Small intestine (tissue), 7 donors: Measurements from ENCODE around the gene WWTR1. TPM values are rescaled to one million over a fixed set of nuclear protein-coding genes. Genes with fewer than 3 reads are reported as not detected.

Experiments used
- DNase-seq, 2 donors: peaks; one replicate each; pipeline versions ENCODE4 v3.0.0 to v3.0.0-alpha.2; 2013
- FAIRE-seq: peaks from 2 replicates; lab custom pipeline; 2012; peaks lifted over from hg19 to GRCh38; lab: Jason Lieb, UNC
- H3K27ac ChIP-seq, 3 donors: one replicate each; pipeline ENCODE4 v1.5.1; 2013; ENCODE audit warnings: low read length in 2 of 3, mild to moderate bottlenecking in 2 of 3, control low read depth in 1 of 3, inconsistent platforms in 1 of 3, low read depth in 1 of 3, moderate library complexity in 1 of 3
- H3K27me3 ChIP-seq, 3 donors: one replicate each; pipeline ENCODE4 v1.6.1; 2013; ENCODE audit warnings: low read length in 3 of 3, inconsistent platforms in 1 of 3; ENCODE audit not compliant: control insufficient read depth in 3 of 3, insufficient read depth in 3 of 3
- H3K36me3 ChIP-seq, 3 donors: one replicate each; pipeline ENCODE4 v1.6.1; 2013; ENCODE audit warnings: low read length in 3 of 3, inconsistent platforms in 1 of 3, low read depth in 1 of 3, mild to moderate bottlenecking in 1 of 3, moderate library complexity in 1 of 3; ENCODE audit not compliant: control insufficient read depth in 3 of 3, insufficient read depth in 2 of 3
- H3K4me1 ChIP-seq, 3 donors: one replicate each; pipeline ENCODE4 v1.6.1; 2013; ENCODE audit warnings: low read length in 2 of 3, inconsistent platforms in 1 of 3, low read depth in 1 of 3, mild to moderate bottlenecking in 1 of 3, moderate library complexity in 1 of 3; ENCODE audit not compliant: control insufficient read depth in 3 of 3, insufficient read depth in 2 of 3
- H3K4me3 ChIP-seq, 3 donors: one replicate each; pipeline ENCODE4 v1.5.1; 2013; ENCODE audit warnings: low read length in 3 of 3, control low read depth in 1 of 3, inconsistent platforms in 1 of 3, low read depth in 1 of 3, mild to moderate bottlenecking in 1 of 3, moderate library complexity in 1 of 3
- H3K9me3 ChIP-seq, 2 donors: one replicate each; pipeline ENCODE4 v1.6.1; 2013; ENCODE audit warnings: low read depth in 1 of 2, low read length in 1 of 2; ENCODE audit not compliant: control insufficient read depth in 2 of 2, insufficient read depth in 1 of 2
- WGBS, 3 donors: extraction: QIAGEN DNeasy Blood & Tissue Kit; methylation state at CpG; one replicate each; pipeline ENCODE4 v1.1.7; 2013; 5-methylcytosine and 5-hydroxymethylcytosine counted together
- polyA plus RNA-seq, 4 donors: library from polyadenylated mRNA; stranded (reverse) in 3 of 4; unstranded in 1 of 4; fragments of 200-250 nt in 3 of 4; fragments of 120-200 nt in 1 of 4; gene quantifications; one replicate each; pipeline versions ENCODE4 v1.2.1 to v1.2.3, GENCODE V29; 2013
- donor health status: healthy with polysubstance abuse.
- donor health status: control.
- donor health status: control.
- donor health status: Bipolar disorder and iron deficiency.
- donor health status: healthy.

Gene WWTR1
- polyA plus RNA-seq, 4 donors: 2.0 to 27.3 (median 15.0) TPM

- no peak for FAIRE-seq
- H3K9me3 ChIP-seq: no peaks in the 10 kb centered on the region
Measured at GRCh38 chr3:149490260-149490971, 167.4 kb downstream of the WWTR1 start.

GRCh38 chr3:149489060-149489690 is 168.7 kb downstream of the WWTR1 start:
- no peak for DNase-seq
- Histone ChIP-seq H3K27ac (no peak overlapping the region), H3K4me1 (no peaks in the 10 kb centered on the region), H3K27me3 (no peaks in the 10 kb centered on the region), H3K9me3 (no peaks in the 10 kb centered on the region), H3K4me3 (no peak overlapping the region), H3K36me3 (peaks cover 0 to 27% (median 9%) of the 10 kb centered on the region in 3 donors)
- no peak for FAIRE-seq
- WGBS, 3 donors: 63 to 76% (median 73%) methylated on average over 6 of the region's 6 CpGs

More at GRCh38 chr3:149490260-149490971, 167.4 kb downstream of the WWTR1 start:
- DNase-seq: no peak
- H3K4me1 ChIP-seq: no peaks in the 10 kb centered on the region
- H3K36me3 ChIP-seq: peaks cover 0 to 29% (median 5%) of the 10 kb centered on the region in 3 donors
- H3K27ac ChIP-seq: no peak overlapping the region
- H3K4me3 ChIP-seq: no peak overlapping the region
- H3K27me3 ChIP-seq: no peaks in the 10 kb centered on the region

DNA sequence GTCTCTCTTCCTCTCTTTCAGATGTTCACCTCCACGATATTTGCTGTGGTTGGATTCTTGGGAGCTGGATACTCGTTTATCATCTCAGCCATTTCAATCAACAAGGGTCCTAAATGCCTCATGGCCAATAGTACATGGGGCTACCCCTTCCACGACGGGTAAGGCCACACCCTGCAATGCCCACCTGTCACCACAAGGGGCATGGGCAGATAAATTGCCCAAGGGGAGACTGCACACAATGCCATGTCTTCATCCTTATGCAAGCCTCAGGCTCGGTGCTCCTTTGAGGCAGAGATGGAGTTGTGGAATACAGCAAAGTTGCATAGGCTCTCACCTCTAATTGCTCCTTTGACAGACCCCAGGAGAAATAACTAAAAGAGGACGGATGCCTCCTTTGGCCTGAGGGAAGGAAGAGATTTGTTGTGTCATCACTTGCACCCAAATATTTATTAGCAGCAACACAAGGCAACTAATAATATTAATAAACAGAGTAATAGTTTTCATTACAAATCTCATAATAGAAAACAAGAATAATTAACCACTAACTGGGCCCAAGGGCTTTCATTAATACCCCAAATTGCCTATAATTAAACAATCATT is 170.1 kb downstream of the WWTR1 start:
- DNase-seq (no peak), FAIRE-seq (no peak)
- Histone ChIP-seq H3K36me3 (peaks cover 0 to 25% (median 9%) of the 10 kb centered on the region in 3 donors), H3K4me3 (no peak overlapping the region), H3K27me3 (no peaks in the 10 kb centered on the region), H3K9me3 (no peaks in the 10 kb centered on the region), H3K27ac (no peak overlapping the region), H3K4me1 (no peaks in the 10 kb centered on the region)
- 69 to 78% (median 72%) methylated on average over 6 of the region's 6 CpGs for WGBS, 3 donors

DNA sequence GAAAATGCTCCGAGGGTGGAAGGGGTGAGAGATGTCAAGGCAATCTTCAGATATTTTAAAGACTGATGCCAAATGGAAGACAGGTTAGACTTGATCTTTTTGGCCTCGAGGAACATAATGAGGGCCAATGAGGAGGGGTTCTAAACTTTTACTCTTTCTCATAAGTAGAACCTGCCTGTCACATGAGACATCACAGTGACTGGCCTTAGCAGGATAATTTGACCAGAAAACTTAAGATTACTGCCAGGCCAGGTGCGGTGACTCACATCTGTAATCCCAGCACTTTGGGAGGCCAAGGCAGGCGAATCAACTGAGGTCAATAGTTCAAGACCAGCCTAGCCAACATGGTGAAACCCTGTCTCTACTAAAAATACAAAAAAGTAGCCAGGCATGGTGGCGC is 171.1 kb downstream of the WWTR1 start:
- no peak overlapping the region for H3K27ac ChIP-seq
- peaks cover 0 to 23% (median 9%) of the 10 kb centered on the region in 3 donors for H3K36me3 ChIP-seq
- WGBS, 3 donors: 81 to 89% (median 84%) methylated on average over 5 of the region's 5 CpGs
- no peaks in the 10 kb centered on the region for H3K27me3 ChIP-seq
- DNase-seq: no peak
- no peak overlapping the region for H3K4me3 ChIP-seq
- no peaks in the 10 kb centered on the region for H3K4me1 ChIP-seq
- FAIRE-seq: no peak
- H3K9me3 ChIP-seq: no peaks in the 10 kb centered on the region

DNA sequence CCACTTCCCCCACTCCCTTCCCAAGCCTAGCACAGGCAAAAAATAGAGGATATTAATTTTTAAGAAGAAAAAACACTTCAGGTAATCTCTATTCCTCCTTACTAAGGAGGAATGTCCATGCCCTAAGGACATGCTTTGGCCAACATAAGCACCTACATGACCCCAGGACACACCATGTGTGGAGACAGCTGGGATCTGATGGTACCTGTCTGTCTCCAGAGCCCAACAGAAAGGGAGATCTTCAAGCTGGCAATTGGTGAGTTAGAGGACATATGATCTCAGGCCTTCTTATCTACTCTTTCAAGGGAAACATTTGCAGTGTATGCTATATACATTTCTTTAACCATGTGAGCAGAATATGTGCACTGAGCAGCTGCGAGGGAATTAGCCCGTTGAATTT is 176.3 kb downstream of the WWTR1 start:
- Histone ChIP-seq H3K4me3 (peak overlapping the region in 1 of 3 donors; percentile 8), H3K9me3 (no peaks in the 10 kb centered on the region), H3K4me1 (peaks cover 0 to 10% (median 0%) of the 10 kb centered on the region in 3 donors), H3K27ac (no peak overlapping the region), H3K27me3 (no peaks in the 10 kb centered on the region), H3K36me3 (peaks cover 0 to 17% (median 12%) of the 10 kb centered on the region in 3 donors)
- WGBS, 3 donors: 90 to 93% (median 92%) methylated on average over 2 of the region's 2 CpGs
- FAIRE-seq (no peak), DNase-seq (no peak)

DNA sequence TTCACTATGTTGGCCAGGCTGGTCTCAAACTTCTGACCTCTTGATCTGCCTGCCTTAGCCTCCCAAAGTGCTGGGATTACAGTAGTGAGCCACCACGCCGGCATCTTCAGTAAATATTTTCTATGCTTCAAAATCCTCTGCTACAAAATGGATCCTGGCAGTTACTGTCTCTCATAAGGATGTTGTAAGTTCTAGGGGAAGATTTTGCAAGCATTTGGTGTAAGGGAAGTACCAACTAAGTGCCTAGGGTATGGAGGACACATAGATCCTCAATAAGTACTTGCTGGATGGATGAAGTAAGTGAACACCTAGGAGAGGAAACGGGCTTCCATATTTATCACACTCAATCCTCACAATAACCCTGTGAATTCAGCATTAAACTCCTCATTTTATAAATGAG is 176.8 kb downstream of the WWTR1 start:
- peaks cover 0 to 10% (median 0%) of the 10 kb centered on the region in 3 donors for H3K4me1 ChIP-seq
- H3K36me3 ChIP-seq: peaks cover 0 to 17% (median 14%) of the 10 kb centered on the region in 3 donors
- no peaks in the 10 kb centered on the region for H3K9me3 ChIP-seq
- DNase-seq (no peak), FAIRE-seq (no peak)
- H3K4me3 ChIP-seq: peak overlapping the region in 1 of 3 donors; percentile 8
- no peak overlapping the region for H3K27ac ChIP-seq
- no peaks in the 10 kb centered on the region for H3K27me3 ChIP-seq
- WGBS, 3 donors: 87 to 97% (median 88%) methylated on average over 3 of the region's 3 CpGs

DNA sequence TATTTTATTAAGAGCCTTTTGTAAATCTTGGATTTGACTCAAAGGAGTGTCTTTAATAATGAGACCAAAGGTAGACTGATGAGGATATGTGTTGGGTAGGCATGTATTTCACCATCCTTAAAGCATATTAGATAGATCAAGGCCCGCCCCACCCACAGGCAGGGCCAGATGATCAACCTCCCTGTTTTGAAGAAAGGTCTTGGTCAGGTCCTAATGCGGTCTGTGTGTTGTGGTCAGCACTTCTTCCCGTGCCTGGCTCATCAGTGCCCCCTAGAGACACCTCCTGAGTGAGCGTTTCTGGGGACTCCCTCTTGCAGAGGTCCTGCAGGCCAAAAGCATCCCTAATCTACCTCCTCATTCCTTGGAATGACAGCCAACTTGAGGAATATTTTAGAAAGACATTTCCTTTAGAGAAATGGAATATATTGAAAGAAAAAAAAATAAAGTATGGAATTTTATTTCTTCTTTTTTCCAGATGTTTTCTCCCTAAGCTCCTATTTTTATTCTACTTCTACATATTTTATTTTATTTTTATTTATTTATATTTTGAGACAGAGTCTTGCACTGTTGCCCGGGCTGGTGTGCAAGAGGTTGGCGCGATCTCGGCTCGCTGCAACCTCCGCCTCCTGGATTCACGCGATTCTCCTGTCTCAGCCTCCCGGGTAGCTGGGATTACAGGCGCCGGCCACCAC is 177.4 kb downstream of the WWTR1 start:
- peaks cover 0 to 17% (median 14%) of the 10 kb centered on the region in 3 donors for H3K36me3 ChIP-seq
- H3K4me1 ChIP-seq: peaks cover 0 to 10% (median 0%) of the 10 kb centered on the region in 3 donors
- peak overlapping the region in 1 of 3 donors; percentile 57 for H3K4me3 ChIP-seq
- no peaks in the 10 kb centered on the region for H3K27me3 ChIP-seq
- 70 to 72% (median 70%) methylated on average over 15 of the region's 15 CpGs for WGBS, 3 donors
- peak; percentile 80 to 83 for DNase-seq
- H3K9me3 ChIP-seq: no peaks in the 10 kb centered on the region
- FAIRE-seq: no peak
- peak overlapping the region in 2 of 3 donors; percentile 7 to 18 for H3K27ac ChIP-seq
